Breast epithelium (tissue), 4 donors: ENCODE data around the gene ENTPD2. TPM values are rescaled to one million over a fixed set of nuclear protein-coding genes. Genes with fewer than 3 reads are reported as not detected.

Experiments used
- DNase-seq, 2 donors: peaks; one replicate each; pipeline ENCODE4 v3.0.0-alpha.2; 2019; ENCODE audit warnings: low spot score in 2 of 2
- H3K27ac ChIP-seq, 2 donors: fragments of 200-600 bp; sonication (generic) in 1 of 2; one replicate each; pipeline ENCODE4 v1.5.1; 2016 to 2019; ENCODE audit warnings: mild to moderate bottlenecking in 1 of 2
- H3K27me3 ChIP-seq, 2 donors: fragments of 200-600 bp; sonication (generic) in 1 of 2; one replicate each; pipeline versions ENCODE4 v1.5.1 to v1.6.0; 2017 to 2019; ENCODE audit warnings: control low read depth in 1 of 2, mild to moderate bottlenecking in 1 of 2
- H3K36me3 ChIP-seq: fragments of 200-600 bp; one replicate; pipeline ENCODE4 v1.5.1; 2019
- H3K4me1 ChIP-seq, 2 donors: fragments of 200-600 bp; sonication (generic); one replicate each; pipeline ENCODE4 v1.5.1; 2016 to 2019; ENCODE audit warnings: control low read depth in 1 of 2
- H3K4me3 ChIP-seq, 3 donors: fragments of 200-600 bp; sonication (generic); 1 replicate in 2 of 3; 2 replicates in 1 of 3; pipeline ENCODE4 v1.5.1; 2016 to 2019; ENCODE audit warnings: mild to moderate bottlenecking in 3 of 3, moderate library complexity in 2 of 3
- H3K9me3 ChIP-seq, 2 donors: fragments of 200-600 bp; sonication (generic) in 1 of 2; one replicate each; pipeline ENCODE4 v1.5.1; 2016 to 2019; ENCODE audit warnings: control low read depth in 1 of 2
- CTCF ChIP-seq, 3 donors: fragments of 450-650 bp; IDR thresholded peaks; one replicate each; pipeline ENCODE4 v1.5.1; 2016 to 2017; ENCODE audit warnings: antibody characterized with exemption in 3 of 3, mild to moderate bottlenecking in 3 of 3, moderate library complexity in 3 of 3
- POLR2A ChIP-seq: fragments of 450-650 bp; IDR thresholded peaks from one replicate; pipeline ENCODE4 v1.6.1; 2016; ENCODE audit warnings: antibody characterized with exemption, mild to moderate bottlenecking, moderate library complexity
- POLR2AphosphoS5 ChIP-seq, 3 donors: sonication (generic); formaldehyde crosslinking; IDR thresholded peaks; one replicate each; pipeline ENCODE4 v1.6.1; 2017; ENCODE audit warnings: antibody characterized with exemption in 3 of 3
- intact Hi-C: fragments of 100-400 bp; cut with DNase I; formaldehyde crosslinking; loops from one replicate; pipeline ENCODE4 v1.15.1; 2023; ENCODE audit warnings: low total_unique reads
- total RNA-seq, 3 donors: library from RNA; depleted of rRNA; stranded (reverse); fragments of >200 nt; gene quantifications; one replicate each; pipeline ENCODE4 v1.1.0, GENCODE V29; 2016

ENTPD2 gene
- 1 to 10 TPM in 2 of 3 donors, under 1 TPM in 1; 0.16 to 6.7 (median 3.6) TPM for total RNA-seq

DNA sequence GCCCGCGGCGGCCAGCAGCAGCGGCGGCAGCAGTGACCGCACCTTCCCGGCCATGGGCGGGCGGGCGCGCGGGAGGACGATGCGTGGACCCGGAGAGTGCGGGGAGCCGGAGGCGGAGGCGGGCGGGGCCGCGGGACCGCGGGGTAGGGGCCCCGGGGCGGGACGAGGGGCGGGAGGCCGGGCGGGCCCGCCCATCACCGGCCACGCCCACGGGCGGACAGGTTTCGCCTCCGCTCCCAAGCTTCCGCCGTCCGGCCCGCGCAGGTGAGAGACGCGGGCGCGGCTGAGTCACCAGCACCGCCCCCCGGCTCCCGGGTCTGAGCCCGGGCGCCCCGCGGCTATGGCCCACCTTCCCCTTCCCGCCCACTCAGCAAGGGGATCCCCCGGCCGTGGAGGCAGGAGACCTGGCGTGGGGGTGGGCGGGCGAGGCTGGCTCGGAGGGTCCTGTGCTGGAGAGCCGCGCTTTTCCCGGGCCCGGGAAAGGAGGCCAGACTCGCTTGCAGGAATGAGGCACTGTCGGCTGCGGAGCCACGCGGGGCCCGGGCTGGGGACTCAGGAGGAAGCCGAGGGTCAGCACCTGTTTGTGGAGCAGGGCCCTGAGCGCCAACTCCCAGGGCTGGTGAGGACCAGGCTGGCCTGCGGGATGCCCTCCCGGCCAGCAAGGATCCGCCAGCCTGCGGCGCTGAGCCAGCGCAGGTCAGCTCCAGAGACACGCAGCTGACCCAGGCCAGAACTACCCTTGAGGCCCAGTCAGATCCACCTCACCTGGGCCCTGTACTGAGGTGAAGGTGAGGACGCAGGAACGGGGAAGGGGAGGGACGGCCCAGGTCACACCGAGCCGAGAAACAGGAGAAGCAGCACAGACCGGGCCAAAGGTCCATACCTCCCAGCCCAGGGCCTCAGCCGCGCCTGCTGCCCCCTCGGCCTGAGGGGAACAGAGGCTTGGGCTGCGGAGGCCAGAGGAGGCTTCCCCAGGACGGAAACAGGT, at the start of gene ENTPD2:
ENTPD2 (minus strand) TSS at position 118 of the 988 bp plus-strand sequence; CDS start at position 54, 64 bp downstream.
- peak in 1 of 2 donors; percentile 67 for DNase-seq
- Histone ChIP-seq H3K27me3 (peaks cover 0 to 5% of the 10 kb centered on the region in 2 donors), H3K9me3 (no peaks in the 10 kb centered on the region), H3K4me1 (peaks cover 14 to 18% of the 10 kb centered on the region in 2 donors), H3K36me3 (no peaks in the 10 kb centered on the region), H3K27ac (peak within 1 kb of the TSS; percentile 78 to 84), H3K4me3 (peak within 1 kb of the TSS; percentile 9 to 79 (median 63))
- TF ChIP-seq CTCF (IDR thresholded peaks at IDR 0.05): no peak
- TF ChIP-seq POLR2AphosphoS5 (IDR thresholded peaks at IDR 0.05): peak in 2 of 3 donors; percentile 12 to 25
- intact Hi-C loops: no loop called here

- DNase-seq: no peak
- Histone ChIP-seq H3K27me3 (no peaks in the 10 kb centered on the region), H3K36me3 (no peaks in the 10 kb centered on the region), H3K4me3 (no peak overlapping the region), H3K4me1 (no peaks in the 10 kb centered on the region), H3K9me3 (no peaks in the 10 kb centered on the region), H3K27ac (no peak overlapping the region)
- intact Hi-C loops: no loop called here
- TF ChIP-seq POLR2A (no peak), POLR2AphosphoS5 (IDR thresholded peaks at IDR 0.05) (no peak), CTCF (IDR thresholded peaks at IDR 0.05) (no peak)
Observed at GRCh38 chr9:137103206-137103999, 49.5 kb upstream of the ENTPD2 start.

- TF ChIP-seq POLR2A (no peak), CTCF (IDR thresholded peaks at IDR 0.05) (no peak), POLR2AphosphoS5 (IDR thresholded peaks at IDR 0.05) (no peak)
- H3K9me3 ChIP-seq: no peaks in the 10 kb centered on the region
- no peaks in the 10 kb centered on the region for H3K27me3 ChIP-seq
- DNase-seq: no peak
- intact Hi-C loops: no loop called here
- H3K27ac ChIP-seq: no peak overlapping the region
- peaks cover 6% of the 10 kb centered on the region for H3K36me3 ChIP-seq
- H3K4me3 ChIP-seq: no peak overlapping the region
- H3K4me1 ChIP-seq: no peaks in the 10 kb centered on the region
Observed at GRCh38 chr9:137099231-137099630, 45.4 kb upstream of the ENTPD2 start.

DNA sequence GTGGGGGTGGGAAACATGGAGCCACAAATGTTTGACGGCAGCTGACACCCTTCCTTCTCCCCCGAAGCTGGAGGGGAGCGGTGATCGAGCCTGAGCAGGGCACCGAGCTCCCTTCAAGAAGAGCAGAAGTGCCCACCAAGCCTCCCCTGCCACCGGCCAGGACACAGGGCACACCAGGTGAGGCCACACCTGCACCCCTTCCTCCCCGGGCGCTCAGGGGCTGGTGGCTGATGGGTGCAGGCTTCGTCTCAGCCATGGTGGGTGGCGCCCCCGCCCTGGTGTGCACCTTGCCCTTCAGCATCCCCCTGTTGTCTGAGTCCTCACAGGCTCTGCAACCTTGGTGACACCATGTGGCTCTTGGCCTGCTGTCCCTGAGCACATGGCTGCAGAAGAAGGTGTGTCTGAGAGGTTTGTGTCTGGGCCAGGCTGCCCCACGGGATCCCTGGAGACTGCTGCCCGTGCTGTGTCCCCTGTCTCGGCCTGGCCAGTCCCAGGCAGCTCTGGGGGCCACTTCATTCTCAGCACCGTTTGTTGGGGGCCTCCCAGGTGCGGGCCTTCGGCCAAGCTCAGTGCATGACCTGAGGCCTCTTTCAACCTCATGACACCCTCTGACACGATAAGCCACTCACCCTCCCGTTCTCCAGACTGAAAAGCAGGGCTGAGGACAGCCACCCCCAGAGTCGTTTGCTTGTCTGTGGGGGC, 44.1 kb upstream of the ENTPD2 start:
- H3K4me1 ChIP-seq: no peaks in the 10 kb centered on the region
- peaks cover 6% of the 10 kb centered on the region for H3K36me3 ChIP-seq
- no peak overlapping the region for H3K27ac ChIP-seq
- no peaks in the 10 kb centered on the region for H3K9me3 ChIP-seq
- no peak overlapping the region for H3K4me3 ChIP-seq
- DNase-seq: no peak
- no peaks in the 10 kb centered on the region for H3K27me3 ChIP-seq
- intact Hi-C loops: no loop called here
- TF ChIP-seq POLR2AphosphoS5 (IDR thresholded peaks at IDR 0.05) (no peak), CTCF (IDR thresholded peaks at IDR 0.05) (no peak), POLR2A (no peak)
